GM18868 (cell line): ENCODE data around the gene GPR3.
"Not testable (repeated sequence)": the region's sequence is repeated elsewhere in the genome, so short reads cannot be mapped to it uniquely, and the experiment has no call there.

Experiments
- ATAC-seq: cut with Tn5 transposase; IDR thresholded peaks from one replicate; pipeline ENCODE4 v1.9.1; 2021; ENCODE audit warnings: mild to moderate bottlenecking, moderate library complexity; ENCODE audit not compliant: unreplicated experiment

The GPR3 gene

DNA sequence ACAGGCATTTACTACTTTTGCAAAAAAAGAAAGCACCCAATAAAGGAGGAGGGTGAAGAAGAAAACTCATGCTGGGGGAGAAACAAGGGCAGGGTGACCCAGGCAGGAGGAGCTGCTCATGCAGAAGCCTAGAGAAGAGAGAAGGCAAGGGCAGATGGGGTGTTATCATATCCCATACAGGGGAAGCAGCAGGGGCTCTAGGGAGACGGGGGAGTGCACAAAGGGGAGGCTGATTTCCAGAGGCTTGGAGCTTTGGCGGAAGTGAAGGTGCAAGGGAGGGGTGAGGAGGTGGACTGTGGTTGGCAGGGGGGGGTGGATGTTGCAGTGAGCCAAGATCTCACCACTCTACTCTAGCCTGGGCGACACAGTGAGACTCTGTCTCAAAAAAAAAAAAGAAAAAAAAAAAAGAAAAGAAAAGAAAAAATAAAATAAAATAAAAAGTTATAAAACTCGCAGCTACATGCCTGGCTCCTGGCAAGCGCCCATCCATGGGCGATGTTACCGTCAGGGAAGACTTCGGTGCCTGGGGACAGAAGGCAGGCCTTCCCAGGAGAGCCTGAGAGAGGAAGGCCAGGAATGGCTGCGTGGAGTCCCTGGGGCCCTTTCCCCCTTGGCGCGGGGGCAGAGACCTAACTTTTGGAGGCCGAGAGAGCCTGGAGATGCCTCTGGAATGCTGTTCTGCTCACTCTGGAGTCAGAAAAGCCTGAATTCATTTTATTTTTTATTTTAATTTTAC lies 14.5 kb upstream of the GPR3 start:
- no peak for ATAC-seq

DNA sequence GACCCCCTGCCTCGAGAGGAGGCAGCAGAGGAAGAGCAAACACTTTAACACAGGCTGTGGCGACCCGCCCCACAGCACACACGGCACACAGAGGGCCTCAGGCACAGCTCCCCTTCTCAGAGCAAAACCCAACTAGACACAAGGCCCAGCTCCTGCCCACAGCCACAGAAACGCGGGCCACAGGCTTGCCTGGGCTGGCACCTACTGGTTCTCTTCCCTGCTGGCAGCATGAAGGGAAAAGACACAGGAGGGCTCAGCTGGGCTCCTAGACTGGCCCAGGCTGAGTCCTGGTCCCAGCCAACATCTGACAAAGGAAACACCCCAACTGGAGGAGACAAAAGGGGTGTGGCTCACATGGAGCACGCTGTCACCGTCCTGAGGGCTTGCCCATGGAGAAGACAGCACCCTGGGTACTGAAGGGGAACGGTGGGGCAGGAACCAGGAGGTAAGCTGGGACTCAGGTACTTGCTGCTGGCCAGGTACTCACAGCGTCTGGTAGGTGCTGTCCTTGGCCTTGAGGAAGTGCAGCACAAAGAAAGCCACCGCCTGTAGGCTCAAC lies 12.8 kb upstream of the GPR3 start:
- no peak for ATAC-seq

DNA sequence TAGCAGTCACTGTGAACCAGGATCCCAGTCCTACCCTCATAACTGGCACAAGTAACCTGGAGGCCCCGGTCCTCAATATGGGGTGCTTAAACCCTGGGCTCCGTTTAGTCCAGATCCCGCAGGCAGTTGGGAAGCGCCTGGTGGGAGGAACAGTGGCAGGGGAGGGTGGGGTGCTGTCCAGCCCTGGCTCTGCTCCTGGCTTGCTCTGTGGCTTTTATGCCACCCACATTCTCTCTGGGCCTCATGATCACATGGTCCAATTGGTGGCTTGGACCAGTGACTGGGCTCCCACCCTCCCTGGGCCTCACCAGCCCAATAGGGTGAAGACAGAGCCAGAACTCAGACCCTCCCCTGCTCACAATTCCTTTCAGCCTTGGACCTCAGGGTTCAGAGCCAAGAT lies 12.2 kb upstream of the GPR3 start:
- ATAC-seq = no peak

DNA sequence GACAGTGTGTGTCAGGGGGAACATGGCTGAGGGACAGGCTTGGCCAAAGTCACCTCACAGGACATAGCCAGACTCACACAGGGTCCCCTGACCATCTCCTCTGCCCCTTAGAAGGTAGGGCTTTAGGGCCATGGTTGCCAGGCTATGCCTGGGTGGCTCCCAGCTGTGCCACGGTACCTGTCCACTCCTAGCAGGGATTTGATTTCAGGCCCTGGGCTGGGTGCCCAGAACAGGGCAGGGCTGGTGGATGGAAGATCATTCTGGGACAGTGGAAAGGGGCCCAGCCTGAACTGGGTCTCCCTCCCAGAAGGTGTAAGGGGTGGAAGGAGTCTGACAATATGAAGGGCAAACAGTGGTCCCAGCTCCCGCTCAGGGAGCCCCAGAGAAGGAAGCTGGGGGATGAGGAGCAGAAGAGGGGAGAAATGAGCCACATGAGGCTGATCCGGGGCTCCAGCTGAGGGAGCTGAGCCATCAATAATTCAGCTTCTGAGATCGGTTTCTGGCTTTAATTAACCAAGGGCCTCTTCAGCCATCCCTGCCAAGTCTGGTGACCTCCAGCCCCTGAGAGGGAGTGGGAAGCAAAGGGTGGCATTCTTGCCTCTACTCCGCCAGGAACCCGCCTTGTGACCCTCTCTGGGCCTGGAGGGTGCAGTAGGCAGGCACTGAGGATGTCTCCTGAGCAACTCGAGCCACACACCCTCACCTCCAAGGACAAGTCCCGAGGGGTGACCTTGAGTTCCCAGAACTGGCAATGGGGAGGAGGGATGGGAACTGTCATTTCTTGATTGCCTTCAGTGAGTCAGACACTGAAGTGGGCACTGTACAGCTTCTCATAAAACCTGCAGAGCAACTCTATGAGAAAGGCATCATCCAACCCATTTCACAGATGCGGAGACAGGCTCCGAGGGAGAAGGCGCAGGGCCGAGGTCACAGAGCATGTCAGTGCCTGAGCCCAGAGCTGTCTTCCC lies 11.4 kb upstream of the GPR3 start:
- ATAC-seq = no peak

DNA sequence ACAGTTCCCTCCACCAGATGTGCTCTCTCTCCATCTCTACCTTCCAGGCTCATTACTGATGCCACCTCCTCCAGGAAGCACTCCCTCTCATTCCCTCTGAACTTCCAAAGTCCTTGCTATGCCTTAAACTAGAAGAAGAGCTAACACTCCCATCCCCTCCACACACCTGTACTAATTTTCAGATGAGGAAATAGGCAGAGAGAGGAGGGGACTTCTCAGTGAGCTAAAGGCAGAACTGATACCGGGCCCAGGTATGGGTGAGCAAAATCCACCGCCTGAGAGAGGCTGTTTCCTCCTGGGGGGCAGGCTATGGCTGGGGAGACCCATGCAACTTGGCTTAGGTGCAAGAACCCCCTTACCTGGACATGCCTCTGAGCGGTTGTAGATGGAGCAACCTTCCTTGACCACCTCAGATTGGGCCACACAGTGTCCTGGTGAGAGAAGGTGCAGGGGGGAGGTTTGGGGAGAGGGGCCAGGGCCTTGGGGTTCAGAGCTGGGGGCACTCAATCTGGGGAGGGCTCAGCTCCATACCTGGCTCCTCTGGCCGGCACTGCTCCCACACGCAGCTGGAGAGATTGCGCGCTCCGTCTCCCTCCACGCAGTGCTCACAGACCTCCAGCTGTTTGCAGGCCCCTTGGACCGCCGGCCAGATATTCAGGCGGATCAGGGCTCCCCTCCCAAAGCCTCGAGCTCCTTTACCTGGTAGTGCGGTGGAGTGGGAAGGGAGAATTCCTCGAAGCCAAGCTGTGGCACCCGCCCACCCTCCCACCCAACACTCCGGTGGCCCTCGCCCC lies 10.3 kb upstream of the GPR3 start:
- ATAC-seq = no peak

DNA sequence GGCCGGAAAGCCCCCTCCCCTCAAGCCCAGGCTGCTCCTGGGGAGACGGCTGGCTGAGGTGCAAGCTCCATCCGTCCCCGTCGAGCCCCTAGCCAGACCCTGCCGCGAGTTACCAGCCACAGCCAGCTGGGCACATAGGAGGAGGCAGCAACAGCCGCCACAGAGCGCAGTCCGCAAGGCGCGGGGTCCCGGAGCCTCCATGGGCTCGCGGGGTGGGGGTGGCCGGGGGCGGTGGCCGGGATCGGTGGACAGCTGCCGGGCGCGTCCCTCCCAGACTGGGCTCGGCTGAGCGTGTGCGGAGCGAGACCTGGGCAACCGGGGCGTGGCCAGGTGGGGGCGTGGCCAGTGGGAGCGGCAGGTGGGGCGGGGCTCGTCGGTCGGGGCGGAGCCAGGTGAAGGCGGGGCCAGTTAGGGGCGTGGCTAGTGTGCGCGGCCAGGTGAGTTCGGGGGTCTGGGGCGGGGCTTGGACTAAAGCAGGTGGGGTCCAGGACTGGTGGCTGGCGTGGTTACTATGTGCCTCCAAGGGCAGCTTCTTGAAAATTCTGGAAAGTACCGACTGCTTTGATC lies 9.3 kb upstream of the GPR3 start, which contains the start of gene CD164L2:
CD164L2 (minus strand) TSS at position 295 of the 567 bp plus-strand sequence; CDS start at position 201, 94 bp downstream.
- no peak for ATAC-seq

DNA sequence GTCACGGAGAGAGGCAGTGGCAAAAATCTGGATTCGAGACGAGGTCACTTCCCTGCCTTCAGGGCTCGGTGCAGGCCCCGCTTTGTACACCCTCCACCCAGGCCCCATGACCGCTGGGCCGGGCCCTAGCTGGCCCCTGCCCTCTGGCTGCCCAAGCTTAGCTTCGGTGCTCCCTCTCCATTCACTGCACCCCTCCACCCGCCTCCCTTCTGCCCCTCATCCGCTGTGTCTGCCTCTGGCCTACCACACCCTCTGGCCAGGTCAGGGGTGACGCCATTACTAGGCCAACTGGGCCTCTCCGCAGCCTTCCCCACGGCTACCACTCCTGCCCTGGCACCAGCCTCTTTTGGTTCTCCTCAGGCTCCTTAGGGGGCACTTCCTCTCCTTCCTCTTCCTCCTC lies 8.8 kb upstream of the GPR3 start:
- ATAC-seq = no peak

DNA sequence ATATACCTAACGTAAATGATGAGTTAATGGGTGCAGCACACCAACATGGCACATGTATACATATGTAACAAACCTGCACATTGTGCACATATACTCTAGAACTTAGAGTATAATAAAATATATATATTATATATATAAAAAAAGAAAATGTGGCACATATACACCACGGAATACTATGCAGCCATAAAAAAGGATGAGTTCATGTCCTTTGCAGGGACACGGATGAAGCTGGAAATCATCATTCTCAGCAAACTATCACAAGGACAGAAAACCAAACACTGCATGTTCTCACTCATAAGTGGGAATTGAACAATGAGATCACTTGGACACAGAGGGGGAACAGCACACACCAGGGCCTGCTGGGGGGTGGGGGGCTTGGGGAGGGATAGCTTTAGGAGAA lies 7.6 kb upstream of the GPR3 start:
- not testable (repeated sequence) for ATAC-seq

DNA sequence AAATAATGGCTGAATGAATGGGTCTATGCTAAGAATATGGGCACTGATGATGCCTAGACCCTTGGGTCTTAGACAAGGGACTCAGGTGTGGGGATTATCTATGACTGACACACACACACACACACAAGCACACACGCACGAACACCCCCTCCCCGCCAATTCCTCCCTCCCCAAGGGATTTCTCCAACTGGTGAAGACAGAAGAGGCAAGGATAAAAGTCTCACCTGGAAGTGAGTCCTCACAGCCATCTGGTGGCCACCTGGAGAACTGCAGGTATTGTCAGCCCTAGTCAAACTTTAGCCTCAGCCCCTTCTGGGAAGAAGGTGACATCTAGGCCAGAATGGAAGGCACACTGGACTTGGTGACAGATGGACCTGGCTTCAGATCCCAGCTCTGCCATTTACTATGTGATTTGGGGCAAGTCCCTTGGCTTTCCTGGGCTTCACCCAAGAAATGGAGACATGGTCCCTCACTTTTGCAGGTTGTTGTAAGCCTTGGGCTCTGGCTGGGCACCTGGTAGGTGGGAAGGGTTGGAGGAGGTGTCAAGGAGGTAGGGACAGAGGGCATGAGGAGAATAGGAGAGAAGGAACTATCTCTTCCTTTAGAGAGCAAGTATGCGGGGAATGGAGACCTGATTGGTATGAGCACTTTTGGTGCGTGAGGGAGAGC lies 4.0 kb upstream of the GPR3 start:
- ATAC-seq = no peak

DNA sequence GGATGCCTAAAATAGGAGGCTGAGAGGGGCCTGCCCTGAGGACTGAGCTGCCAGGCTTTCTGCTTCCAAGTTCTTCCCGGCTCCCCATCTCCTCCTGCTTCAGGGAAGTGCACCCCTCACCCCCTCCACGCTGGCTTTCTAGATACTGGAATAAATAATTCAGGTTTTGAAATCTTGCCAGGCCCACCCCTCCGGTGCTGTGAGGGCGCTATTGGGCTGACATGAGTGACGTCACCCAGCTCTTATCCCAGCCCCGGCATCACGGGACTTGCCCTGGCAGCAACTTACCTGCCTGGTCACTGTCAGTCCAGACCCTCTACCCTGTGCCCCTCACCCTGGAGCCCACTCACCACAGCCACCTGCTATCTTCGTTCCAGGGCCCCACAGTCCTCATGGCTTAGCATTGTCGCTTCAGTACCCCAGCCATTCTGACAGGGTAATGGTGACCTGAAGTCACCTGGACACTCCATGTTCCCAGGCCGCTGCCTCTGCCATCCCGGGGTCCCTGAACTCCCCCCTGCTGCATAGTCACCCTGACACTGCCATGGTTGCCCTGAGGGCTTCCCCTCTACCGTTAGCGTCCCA lies 819 bp upstream of the GPR3 start:
- no peak for ATAC-seq

DNA sequence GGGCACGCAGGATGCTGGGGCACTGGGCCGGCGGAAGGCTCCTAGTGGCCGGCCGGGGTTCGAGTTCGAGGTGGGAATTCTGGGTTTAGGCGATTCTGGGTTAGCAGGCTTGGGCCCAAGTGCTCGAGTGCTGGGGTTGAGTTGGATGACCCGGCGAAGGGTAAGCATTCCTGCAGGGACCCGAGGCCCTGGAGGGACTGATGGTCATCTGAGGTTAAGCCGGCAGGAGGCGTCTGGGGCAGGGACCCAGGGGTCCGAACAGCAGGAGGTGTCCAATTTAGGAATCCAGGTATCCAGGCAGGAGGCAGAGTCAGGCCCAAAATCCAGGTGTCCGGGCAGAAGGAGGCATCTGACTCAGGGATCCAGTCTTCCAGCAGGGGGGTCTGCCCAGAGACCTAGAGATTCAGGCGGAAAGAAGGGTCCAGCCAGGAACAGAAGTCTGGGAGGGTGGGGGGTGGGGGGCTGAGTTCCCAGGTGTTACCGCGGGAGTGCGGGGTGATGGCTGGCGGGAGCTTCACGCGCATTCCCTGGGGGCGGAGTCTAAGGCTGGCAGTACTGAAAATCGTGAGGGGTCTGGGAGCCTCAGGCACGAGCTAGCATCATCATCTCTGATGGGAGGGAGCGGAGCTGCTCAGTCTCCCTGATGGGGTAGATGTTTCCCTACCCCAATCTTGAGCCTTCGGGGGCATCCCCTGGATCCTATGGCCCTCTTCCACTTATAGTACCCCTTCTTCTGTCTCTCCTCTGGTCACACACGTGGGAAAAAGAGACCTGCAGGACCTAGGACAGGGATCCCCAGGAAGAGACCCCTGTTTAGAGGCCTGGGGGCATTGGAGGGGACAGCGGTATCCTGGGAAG lies 585 bp downstream of the GPR3 start:
- ATAC-seq = no peak

DNA sequence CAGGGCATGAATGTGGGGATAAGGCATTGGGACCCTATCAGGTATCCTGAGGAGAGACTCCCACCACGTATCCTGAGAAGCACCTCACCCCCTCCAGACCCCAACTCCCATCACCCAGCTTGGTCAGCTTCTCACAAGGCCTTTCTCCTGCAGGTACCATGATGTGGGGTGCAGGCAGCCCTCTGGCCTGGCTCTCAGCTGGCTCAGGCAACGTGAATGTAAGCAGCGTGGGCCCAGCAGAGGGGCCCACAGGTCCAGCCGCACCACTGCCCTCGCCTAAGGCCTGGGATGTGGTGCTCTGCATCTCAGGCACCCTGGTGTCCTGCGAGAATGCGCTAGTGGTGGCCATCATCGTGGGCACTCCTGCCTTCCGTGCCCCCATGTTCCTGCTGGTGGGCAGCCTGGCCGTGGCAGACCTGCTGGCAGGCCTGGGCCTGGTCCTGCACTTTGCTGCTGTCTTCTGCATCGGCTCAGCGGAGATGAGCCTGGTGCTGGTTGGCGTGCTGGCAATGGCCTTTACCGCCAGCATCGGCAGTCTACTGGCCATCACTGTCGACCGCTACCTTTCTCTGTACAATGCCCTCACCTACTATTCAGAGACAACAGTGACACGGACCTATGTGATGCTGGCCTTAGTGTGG lies 1.3 kb downstream of the GPR3 start:
- ATAC-seq = no peak

DNA sequence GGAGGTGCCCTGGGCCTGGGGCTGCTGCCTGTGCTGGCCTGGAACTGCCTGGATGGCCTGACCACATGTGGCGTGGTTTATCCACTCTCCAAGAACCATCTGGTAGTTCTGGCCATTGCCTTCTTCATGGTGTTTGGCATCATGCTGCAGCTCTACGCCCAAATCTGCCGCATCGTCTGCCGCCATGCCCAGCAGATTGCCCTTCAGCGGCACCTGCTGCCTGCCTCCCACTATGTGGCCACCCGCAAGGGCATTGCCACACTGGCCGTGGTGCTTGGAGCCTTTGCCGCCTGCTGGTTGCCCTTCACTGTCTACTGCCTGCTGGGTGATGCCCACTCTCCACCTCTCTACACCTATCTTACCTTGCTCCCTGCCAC lies 1.8 kb downstream of the GPR3 start:
- no peak for ATAC-seq

DNA sequence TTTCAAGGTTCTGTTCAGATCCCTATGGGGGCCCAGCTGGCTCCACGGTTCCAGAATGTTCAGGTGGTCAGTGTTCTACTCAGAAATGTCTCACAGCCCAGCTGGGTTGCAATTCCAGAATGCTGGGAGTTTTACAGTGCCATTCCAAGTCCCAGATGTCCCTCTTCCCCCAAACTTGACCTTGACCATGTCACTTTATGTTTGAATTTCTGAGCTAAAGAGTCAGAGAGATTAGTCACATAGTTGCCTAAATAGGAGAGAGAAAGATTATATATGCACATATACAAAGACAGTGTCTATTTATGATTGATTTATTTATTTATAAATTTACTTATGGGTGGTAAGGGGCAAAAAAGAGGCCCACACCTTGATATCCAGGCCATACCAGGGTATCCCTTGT lies 2.5 kb downstream of the GPR3 start:
- ATAC-seq = no peak

DNA sequence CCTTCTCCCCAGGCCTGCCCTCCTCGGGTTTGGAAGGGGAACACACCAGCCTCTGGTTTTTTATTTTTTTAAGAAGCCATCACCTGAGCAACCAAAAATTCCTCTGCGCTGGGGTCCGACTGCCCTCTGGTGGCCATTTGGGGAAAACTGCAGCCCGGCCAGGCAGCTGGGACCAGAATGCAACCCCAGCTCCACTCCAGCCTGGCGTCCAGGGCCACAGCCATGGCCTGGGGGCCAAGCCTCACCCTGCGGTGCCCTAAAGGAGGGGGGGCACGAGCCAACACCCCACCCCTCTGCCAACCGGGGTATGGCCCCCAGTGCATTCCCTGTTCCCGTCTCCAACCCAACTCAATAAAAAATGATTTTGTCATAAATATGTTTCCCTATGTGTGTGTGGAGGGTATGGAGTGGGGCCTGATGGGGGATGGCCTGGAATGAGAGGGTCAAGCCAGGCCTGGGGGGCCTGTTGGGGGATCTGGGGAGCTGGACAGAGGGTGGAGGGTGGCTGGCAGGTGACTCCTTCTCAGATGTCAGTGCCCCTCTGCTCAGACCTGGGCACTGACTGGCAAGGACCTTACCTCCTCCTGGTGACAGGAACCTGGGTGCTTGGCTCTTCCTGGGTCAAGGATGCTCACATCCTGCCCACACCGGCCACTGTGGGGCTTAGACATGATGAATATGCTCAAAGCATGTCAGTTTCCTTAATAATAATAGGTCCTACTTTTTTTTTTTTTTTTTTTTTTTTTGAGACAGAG lies 3.2 kb downstream of the GPR3 start:
- ATAC-seq = no peak

DNA sequence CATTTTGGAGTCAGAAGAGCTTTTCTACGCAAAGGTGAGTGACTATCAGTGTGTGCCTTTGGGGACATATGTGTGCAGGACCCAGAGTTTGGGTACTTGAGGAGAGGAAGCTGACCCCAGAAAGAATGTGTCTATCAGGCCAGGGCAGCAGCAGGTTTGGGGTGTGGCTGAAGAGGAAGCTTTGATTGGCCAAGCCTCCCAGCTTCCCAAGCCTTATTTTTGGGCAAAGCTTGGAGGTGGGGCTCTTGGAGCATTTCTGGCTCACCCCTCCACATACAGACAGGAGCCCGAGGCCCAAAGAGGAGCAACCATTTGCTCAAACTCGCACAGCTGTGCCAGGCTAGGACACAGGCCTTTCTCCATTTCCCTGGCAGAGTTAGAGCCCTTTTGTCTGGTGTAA lies 4.7 kb downstream of the GPR3 start:
- ATAC-seq = no peak

DNA sequence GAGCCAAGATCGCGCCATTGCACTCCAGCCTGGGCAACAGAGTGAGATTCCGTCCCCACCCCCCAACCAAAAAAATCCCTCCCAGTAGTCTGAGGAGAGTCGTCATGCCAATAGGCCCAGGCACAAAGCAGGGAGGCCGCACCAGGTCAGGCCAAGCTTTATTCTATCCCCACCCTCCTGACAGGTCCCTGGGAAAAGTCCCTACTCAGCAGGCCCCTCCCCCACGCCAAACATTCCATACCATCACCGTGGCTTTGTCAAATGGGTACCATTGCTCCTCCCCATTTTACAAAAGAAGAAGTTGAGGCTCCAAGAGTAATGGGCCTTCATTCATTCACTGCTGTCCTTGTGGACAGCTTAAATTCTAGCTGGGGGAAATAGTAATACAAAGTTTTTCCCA lies 5.3 kb downstream of the GPR3 start:
- ATAC-seq = no peak
